ENCODE data around the gene CTNNA3.
A peak's percentile ranks its signal among the peaks of the same experiment; 100 is the strongest.

Gene CTNNA3

DNA sequence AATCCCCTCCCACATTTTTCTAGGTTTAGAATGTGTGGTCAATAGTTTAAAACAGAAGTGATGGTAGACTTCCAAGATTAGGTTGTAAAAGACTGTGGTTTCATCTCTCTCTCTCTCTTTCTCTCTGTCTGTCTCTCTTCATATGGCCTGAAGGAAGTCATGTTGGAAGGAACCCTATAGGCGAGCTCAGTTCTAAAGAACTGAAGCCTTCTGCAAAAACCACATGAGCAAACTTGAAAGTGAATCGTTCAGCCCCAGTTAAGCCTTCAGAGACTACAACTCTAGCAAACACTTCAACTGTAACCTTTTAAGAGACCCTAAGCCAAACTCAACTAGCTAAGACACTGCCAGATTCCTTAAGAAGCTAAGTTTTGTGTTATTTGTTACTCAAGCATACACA lies 1477.7 kb downstream of the CTNNA3 start:
- DNase-seq (ENCODE audit: low read depth): no peak

DNA sequence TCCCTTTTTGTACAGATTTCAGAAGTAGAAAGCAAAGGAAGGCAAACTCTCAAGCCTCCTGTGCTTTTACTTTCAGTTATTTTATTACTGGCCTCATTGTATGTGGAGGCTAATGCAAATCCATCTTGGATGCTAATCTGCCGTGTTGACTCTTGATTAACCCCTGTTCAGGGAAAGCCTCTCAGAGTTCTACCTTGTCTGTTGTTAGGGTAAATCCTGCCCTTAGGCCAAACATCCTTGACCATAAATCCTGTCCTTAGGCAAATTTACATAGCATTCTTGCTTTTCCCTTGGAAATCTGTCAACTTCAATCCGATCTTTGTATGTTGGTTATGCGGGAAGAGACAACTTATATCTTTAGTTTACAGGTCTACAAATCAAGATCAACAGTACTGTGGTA lies 1480.1 kb downstream of the CTNNA3 start:
- DNase-seq (ENCODE audit: low read depth): no peak

DNA sequence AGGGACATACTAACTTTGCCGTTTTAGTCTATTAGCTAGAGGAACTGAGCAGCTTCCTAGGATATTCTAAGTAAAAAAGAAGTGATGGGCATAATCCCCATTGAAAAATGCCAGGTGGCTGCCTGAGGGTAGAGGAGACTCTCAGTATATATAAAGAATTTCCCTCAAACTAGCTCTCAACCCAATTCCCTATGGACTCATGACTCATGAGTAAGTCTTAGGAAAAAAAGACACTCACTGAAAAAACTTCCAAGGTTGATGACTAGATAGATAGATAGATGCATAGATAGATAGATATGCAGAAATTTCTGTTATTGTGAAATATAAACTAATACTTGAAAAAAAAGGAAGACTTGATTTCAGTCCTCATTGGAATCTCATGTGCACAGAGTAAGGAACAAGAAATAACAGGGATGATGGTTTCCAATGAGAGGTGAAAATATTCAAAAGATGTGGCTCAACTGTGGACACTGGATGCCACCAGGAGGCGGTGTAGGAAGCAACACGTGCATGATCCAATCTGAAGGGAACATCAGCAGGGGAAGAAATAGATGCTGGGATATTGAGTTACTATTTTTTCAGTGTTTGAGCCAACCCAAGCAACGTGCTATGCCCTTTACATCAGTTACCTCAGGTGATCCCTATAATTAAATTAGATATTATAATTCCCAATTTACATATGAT lies 1481.1 kb downstream of the CTNNA3 start:
- DNase-seq (ENCODE audit: low read depth): no peak

DNA sequence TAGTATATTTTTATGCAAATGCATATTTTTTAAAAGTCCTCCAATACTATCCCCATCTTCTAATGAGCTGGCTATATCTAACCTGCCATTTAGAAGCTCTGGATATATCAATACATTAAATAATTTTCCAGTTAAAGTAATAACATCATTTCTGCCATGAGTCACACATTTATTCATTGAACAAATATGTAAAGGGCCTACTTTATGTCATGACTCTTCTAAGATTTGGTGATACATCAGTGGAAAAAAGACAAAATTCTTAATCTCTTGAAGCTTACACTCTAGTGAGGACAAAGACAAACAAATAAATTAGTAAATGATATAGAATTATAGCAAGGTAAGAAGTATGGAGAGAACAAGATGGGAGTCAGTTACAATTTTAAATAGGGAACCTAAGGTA lies 1487.0 kb downstream of the CTNNA3 start:
- no peak for DNase-seq (ENCODE audit: low read depth)

DNA sequence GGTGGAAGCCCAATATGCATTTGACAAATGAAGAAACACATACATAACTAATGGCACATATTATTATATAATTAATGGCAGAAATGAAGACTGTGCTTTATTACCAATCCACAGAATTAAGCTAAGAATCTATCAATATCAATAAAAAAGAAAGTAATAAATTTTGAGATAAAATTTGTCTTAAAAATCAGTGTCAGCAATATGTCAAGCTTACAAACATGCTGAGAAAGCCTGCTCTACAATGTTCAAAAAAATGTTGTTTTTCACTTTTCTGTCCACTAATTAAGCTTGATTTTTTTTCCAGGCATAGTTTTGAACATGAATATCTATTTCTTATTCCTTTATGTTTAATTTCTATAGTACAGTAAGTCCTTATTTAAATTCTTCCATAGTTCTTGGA lies 1491.2 kb downstream of the CTNNA3 start:
- no peak for DNase-seq (ENCODE audit: low read depth)

DNA sequence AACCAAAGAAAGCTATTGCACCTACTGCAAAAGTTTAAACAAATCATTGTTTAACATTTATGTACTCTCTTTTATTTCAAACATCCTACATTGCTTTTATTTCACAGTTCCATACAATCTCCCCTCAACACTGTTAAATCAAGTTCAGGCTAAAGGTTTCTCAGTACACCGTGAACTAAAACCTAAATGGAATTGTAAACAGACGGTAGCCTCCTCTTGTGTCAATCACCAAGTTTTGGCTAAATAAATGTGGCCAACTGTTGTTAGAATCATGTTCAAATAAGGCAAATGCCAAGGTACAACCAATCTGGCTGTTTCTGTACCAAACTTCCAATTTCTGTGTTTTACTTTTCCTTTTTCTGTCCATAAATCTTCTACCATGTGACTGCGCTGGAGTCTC lies 1493.9 kb downstream of the CTNNA3 start:
- DNase-seq (ENCODE audit: low read depth): no peak

DNA sequence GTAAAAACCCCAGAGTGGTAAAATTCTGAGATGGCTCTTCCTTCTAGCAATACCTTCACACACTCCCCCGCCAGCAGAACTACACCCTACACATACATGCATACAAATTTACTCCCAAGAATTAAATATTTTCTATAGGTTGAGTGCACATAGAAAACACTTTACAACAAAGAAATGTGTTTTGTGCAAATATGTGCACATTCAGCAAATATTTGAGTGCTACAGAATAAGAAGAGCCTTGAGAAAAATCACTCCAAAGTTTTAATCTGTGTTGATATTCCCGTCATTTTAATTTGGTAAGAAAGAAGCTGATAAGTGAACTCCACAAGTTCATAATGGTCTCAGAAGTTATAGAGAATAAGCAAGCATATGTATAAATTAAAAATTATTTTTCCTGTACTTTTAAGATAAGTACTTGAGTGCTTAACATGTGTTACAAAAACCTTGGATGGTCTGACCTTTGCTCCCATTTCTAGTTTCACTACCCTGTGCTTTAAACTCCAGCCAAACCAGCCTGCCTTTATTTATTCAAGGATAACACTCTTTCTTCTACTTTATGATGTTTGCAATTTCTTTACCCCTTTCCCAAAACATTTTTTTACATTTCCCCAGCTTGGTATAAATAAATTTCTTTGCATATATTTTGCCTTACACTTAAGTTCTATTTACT lies 1503.7 kb downstream of the CTNNA3 start:
- DNase-seq (ENCODE audit: low read depth): no peak

DNA sequence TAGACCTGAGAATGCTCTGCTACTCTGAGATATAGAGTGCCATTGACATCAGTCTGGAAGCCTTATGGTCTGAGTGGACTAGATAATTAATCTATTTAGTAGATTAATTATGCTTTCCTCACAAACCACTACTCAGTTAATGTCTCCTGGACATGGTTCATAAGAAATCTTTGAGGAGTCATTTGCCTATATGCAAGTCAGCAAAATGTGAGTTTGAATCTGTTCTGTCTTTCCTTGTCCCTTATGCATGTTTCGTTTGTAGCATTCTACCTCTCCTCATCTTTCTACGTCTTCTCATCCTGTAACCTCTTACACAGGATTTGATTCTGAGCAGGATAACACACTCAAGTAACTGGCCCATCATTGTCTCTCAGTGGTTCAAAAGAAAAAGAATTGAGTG lies 1505.6 kb downstream of the CTNNA3 start:
- no peak for DNase-seq (ENCODE audit: low read depth)

DNA sequence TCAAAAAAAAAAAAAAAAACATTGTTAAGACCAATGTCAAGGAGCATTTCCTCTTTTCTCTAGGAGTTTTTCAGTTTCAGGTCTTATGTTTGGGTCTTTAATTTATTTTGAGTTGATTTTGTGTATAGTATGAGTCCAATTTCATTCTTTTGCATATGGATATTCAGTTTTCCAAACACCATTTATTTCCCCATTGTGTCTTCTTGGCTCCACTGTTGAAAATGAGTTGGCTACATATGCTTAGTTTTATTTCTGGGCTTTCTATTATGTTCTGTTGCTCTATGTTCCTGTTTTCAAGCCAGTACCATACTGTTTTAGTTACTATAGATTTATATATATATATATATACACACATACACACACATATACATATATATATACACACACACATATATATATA lies 1506.7 kb downstream of the CTNNA3 start:
- no peak for DNase-seq (ENCODE audit: low read depth)

DNA sequence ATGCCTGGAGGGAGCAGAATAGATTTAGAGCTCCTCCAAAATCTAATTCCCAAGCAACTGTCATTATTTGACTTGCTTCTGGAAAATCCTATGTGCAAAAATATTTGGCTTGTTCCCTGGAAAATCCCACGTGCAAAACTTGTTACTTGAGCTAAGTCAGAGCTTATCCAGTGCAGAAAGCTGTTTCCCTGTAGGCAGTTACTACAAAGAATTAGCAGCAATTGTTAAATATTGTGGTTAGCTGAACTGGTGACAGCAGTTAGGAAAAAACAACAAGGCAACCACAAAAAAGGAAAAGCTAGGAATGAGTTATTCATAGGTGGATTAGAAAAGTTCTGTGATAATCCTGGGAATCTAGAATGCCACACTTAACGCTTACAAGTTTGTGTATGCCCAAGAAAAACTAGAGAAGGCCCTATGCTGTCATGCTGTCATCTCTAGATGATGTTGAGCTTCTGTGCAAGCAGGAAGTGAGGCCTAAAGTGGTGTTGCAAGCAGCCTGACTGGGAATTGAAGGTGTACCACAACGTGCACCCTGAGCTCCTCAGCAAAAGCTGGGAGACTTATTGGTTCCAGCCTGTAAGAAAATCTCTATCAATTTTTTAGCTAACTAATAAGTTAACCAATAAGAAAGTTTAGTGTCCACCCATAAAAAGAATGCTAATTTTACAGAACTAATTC lies 1508.8 kb downstream of the CTNNA3 start:
- no peak for DNase-seq (ENCODE audit: low read depth)

DNA sequence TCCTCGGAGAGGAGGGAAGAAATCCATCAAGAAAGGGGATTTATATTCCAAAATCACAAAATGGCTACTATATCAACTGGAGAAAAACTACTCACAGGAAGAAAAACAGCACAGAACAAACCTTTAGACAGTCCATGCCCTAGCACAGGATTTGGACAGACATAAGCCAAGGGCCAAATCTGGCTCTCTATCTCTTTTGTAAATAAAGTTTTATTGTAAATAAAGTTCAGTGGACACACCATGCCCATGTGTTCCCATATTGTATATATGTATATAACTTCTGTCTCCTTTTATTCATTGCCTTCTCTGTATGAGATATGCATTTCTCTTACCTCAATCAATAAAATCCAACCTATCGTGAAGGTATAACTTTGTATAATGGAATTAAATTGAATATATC lies 1513.0 kb downstream of the CTNNA3 start:
- no peak for DNase-seq (ENCODE audit: low read depth)

DNA sequence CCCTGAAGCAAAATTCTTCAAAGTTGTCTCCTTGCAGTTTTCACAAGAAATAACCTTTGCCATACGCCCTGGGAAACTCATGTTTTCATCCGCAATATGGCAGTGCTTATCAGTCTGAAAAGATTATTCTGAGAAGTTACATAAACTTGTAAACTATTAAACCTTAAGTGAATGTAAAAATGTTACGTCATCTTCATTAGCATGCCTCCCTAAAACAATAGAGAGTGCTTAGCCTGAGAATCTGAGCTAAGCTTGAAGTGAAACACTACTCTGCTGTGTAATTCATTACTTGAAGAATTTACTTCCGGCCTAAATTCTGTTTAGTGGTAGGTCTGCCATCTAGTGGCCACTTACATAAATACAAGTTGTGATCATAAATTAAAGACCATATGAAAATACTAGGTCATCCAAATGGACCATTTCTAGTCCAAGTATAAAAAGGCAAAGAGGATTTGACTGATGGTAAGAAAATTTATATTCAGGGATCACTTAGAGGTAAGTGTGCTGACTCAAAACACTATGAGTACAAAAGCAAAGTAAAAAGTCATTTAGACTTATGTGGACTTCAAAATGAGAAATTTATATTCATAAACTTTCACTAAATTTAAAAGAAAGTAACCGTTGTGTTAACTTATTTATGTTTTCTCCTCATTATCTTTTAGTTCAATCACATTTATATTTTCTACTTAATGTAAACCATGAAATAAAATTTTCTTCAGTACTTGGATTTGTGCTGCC lies 1515.2 kb downstream of the CTNNA3 start:
- peak; percentile 7 for DNase-seq (ENCODE audit: low read depth)

DNA sequence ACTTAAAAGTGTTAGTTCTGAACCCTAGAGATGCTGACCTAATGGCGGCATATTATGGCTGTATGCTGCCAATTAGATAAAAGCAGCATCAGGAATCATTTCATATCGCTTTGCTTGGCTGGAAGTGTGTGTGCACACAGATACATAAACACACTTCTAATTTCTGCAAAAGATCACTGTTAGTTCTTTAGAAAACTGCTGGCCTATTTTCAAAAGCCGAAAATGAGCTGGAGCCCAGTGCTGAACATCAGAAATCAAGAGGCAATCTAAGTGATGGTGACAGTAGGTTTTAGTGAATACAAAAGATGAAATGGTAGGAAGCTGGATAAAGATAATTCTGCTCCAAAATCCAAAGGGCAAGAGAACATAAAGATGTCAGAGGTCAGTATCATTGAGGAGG lies 1516.0 kb downstream of the CTNNA3 start:
- DNase-seq (ENCODE audit: low read depth): no peak

DNA sequence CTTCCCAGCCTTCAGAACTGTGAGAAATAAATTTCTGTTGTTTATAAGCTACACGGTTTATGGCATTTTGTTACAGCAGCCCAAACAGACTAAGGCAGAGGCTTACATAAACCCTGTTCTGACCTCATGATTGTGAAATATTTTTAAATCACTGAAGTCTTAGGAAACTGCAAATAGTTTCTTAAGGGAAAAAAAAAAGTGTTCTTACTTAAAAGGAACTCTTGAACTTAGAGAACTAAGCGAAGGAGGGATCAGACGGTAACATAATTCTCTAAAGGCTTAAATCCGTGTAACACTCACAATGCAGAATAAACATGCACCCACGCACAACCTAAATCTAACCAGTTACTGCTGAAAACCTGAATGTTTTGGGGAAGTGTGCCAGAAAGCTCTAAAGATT lies 1519.2 kb downstream of the CTNNA3 start:
- DNase-seq (ENCODE audit: low read depth): no peak

DNA sequence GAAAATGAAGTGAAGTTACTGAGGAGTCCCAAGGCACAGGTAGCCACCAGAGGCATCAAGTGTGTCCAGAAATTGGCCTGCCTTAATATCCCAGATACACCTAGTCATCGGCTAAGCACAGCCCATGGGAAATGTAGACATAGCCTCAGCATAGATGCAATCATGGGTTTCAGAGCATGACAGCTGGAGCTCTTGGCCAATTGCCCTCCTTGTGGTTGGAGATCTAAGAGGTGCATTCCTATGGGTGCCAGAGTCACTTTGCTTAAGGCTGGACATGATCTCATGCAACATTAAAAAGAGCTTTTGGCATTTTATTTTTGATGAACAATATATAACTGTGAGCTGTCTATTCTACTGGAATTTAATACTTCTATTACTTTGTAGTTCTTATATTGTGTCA lies 1528.2 kb downstream of the CTNNA3 start:
- no peak for DNase-seq (ENCODE audit: low read depth)

DNA sequence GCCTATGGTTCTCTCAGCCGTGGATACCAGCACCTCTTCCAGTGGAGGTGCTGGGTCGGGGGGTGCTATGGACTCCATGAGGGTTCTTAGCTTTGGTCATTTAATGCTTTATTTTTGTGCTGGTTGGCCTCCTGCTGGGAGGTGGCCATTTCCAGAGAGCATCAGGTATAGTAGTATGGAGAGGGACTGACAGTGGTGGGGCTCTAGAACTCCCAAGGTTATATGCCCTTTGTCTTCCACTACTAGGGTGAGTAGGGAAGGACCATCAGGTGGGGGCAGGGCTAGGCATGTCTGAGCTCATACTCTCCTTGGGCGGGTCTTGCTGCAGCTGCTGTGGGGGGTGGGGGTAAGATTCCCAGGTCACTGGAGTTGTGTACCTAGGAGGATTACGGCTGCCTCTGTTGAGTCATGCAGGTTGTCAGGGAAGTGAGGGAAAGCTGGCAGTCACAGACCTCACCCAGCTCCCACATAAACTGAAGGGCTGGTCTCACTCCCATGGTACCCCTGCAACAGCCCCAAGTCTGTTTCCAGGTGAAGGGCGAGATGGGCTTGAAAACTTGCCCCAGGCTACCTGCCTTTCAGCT lies 1533.3 kb downstream of the CTNNA3 start:
- no peak for DNase-seq (ENCODE audit: low read depth)

DNA sequence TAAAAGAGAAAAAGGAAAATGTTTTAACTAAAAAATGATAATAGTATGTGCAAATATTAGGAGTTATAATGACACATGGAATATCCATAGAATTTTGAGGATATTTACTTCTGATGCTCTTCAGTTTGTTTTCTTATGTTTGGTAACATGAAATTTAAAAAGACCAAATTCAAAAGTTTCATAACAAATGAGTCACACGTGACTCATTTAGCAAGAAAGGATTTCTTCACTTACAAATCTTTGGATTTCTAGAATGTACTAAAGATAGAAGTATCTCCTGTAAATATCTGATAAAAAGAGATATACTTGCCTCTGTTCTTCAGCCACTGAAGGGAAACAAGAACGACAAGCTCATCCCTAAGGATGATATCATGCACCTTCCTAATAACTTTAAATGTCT lies 1544.6 kb downstream of the CTNNA3 start:
- no peak for DNase-seq (ENCODE audit: low read depth)

DNA sequence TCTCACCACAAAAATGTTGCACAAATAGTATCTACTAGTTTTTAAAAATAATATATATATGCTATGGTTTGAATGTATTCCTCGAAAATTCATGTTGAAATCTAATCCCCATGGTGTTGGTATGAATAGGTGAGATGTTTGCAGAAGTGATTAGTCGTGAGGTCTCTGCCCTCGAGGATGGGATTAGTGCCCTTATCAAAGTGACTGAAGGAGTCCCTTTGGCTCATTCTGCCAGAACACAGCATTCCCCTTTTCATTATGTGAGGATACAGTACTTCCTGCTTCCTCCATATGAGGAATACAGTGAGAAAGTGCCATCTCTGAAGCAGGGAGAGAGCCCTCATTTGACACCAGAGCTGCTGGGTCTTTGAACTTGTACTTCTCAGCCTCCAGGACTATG lies 1547.7 kb downstream of the CTNNA3 start:
- DNase-seq (ENCODE audit: low read depth): no peak

DNA sequence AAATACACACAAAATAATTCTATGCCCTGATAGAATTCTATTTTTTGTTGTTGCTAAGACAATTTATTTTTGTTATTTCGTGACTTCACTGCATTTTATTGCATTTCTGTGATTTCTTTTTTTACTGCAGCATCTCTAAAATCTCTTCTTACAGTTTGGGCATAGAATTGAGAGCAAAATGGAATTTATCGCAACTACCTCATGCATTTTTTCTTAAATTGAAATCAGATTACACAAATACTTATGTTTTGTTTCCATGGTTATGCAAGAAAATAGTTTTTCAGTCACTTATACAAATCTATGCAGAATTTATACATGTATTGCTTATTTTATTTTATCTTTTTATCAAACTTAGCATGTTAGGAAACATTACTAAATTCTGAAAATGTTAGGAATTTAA lies 1552.0 kb downstream of the CTNNA3 start:
- DNase-seq (ENCODE audit: low read depth): no peak

DNA sequence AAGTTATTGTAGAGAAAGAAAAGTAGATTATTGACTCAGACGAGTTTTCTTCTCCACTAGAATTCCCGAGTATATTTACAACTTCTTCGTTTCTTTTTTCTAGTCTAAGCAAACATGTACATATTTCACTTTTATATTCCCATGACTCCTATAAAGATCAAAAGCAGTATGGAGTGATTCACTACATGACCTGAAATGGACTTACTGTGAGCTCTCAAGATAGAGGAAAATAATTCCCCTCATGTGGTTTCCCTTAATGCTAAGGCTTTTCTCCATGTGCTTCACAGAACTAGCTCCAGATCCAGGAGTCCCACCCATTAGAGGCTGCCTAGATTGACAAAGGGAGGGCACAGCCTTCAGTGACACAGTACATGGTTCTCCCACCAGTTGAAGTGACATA lies 1593.2 kb downstream of the CTNNA3 start:
- no peak for DNase-seq (ENCODE audit: low read depth)

DNA sequence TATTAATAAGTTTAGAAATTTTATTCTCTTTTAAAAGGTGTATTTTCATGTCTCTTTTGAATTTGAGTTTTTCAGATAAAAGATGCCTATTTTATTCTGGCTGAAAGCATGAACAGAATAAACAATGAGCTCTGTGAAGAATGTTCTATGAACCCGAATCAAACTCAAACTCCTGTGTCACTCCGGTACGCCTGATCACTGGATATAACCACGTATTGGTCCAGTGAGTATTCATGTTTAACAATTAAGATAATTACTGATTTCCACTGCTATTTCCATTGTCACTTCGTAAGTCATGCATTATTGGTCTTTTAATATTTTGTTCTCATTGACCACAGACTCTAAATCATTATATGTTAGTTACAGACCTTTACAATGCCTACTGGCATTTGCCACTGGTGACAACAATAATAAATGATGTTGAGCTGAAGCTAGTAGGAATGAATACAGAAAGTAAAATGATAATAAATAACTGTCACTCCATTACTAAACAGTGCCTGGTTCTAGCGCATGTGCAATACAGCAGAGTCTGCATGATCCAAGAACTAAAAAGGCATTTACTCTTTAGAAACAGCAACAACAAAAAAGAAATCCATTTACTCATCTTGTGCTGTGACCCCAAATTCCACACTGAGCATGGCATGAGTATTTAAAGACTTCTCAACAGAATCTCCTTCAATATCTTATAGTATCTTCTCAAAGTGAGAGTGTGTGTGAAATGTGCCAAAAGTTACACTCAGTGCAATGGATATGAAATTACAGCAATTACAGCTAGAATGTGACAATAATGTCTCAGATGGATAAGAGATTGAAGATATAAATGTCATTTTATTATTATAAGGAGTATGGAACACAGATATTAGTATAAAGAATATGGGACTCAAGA lies 1597.2 kb downstream of the CTNNA3 start:
- DNase-seq (ENCODE audit: low read depth): no peak
